ENCODE data around the gene TAPT1. TPM values are rescaled to one million over a fixed set of nuclear protein-coding genes. Genes with fewer than 3 reads are reported as not detected.
A peak's percentile ranks its signal among the peaks of the same experiment; 100 is the strongest.
"Not testable (repeated sequence)": the region's sequence is repeated elsewhere in the genome, so short reads cannot be mapped to it uniquely, and the experiment has no call there.

TAPT1 gene
- total RNA-seq, 2 donors from 2014 or later, result 36.8 to 37.9 TPM

DNA sequence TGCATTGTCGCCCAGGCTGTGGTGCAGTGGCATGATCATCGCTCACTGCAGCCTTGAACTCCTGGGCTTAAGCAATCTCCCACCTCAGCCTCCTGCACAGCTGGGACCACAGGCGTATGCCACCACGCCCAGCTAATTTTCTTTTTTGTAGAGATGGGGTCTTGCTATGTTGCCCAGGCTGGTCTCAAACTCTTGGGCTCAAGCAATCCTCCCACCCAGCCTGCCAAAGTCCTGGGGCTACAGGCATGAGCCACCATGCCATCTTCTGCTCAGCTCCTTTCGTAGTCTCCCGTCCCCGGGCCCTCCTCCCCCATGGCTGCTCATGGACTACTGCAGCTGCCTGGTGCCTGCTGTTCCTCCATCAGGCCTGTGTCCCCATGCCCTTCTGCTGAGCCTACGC lies 58.1 kb downstream of the TAPT1 start:
- Mint-ChIP-seq H3K27ac (no peak overlapping the region), H3K4me3 (no peak overlapping the region), H3K27me3 (no peaks in the 10 kb centered on the region), H3K9me3 (no peaks in the 10 kb centered on the region), H3K36me3 (peaks cover 19% of the 10 kb centered on the region), H3K4me1 (ENCODE audit: low read depth in 2 of 2) (peaks cover 0 to 7% of the 10 kb centered on the region in 2 donors)
- no peak for ATAC-seq
- no peak for DNase-seq (ENCODE audit: low spot score)

DNA sequence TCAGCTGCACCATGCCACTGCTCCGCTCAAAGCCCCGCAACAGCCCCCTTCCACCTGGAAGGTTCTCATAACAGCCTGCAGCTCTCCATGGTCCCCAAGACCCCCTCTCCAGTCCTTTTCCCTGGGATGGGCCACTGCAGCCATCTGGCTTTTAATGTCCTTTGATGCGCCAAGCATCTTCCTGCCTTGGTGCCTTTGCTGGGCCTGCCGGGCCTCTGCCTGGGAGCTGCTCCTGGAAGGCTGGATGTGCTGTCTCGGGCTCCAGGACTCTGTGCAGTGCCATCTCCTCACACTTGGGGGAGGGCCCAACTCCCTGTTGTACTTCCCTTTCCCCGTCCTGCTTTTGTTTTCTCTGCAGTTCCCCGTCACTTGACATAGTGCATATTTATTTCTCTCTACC lies 60.3 kb downstream of the TAPT1 start:
- H3K36me3 Mint-ChIP-seq, result peaks cover 24% of the 10 kb centered on the region
- DNase-seq (ENCODE audit: low spot score), result no peak
- no peaks in the 10 kb centered on the region for H3K27me3 Mint-ChIP-seq
- no peaks in the 10 kb centered on the region for H3K9me3 Mint-ChIP-seq
- H3K4me3 Mint-ChIP-seq, result no peak overlapping the region
- H3K27ac Mint-ChIP-seq, result no peak overlapping the region
- peaks cover 6 to 12% of the 10 kb centered on the region in 2 donors for H3K4me1 Mint-ChIP-seq (ENCODE audit: low read depth in 2 of 2)
- ATAC-seq, result no peak

DNA sequence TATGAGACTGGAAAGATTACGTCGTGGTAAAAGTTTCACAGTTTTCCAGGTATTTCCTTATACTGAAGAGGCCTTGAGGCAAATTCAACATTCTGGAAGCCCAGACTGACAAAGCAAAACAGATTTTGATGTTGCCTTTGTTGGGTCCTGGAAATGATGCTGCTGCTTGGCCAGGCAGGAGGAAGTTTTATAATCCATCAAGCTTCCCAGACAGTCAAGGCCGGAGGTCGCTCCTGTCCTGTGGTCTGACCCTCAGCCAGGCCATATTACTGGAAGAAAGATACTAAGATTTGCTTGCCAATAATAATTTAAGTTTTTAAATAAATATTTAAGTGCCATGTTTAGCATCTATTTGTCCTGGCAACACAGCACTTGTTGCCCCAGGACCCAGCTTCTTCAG lies 63.4 kb downstream of the TAPT1 start:
- no peaks in the 10 kb centered on the region for H3K9me3 Mint-ChIP-seq
- H3K36me3 Mint-ChIP-seq, result peaks cover 24% of the 10 kb centered on the region
- no peak for ATAC-seq
- no peak overlapping the region for H3K4me3 Mint-ChIP-seq
- peaks cover 6 to 10% of the 10 kb centered on the region in 2 donors for H3K4me1 Mint-ChIP-seq (ENCODE audit: low read depth in 2 of 2)
- H3K27ac Mint-ChIP-seq, result no peak overlapping the region
- no peaks in the 10 kb centered on the region for H3K27me3 Mint-ChIP-seq
- no peak for DNase-seq (ENCODE audit: low spot score)

DNA sequence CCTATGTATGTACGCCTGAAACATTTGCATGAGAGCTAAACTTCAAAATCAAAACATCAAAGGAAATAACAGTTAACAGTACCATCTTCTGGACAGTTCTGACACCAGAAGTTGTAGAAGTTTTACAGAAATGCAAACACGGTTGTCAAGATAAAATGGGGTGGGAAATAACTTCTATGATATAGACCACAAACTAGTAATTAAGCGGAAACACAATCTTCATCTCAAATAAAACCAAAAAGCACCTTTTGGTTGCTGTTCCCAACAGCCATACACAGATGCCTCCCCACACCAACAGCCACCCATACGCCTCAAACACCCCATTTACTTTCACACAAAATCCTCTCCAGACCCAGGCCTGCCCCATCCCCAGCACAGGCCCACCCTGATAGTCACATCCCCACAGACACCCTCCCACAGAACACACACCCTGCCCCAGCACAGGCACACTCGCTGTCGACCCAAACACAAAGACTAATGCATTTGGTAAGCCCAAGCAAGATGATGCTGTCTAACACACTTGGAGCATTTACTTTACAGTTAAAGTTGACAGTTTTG lies 64.3 kb downstream of the TAPT1 start:
- Mint-ChIP-seq H3K27me3 (no peaks in the 10 kb centered on the region), H3K27ac (no peak overlapping the region), H3K4me1 (ENCODE audit: low read depth in 2 of 2) (peaks cover 6 to 10% of the 10 kb centered on the region in 2 donors), H3K4me3 (no peak overlapping the region), H3K36me3 (peaks cover 24% of the 10 kb centered on the region), H3K9me3 (no peaks in the 10 kb centered on the region)
- ATAC-seq (peak in 1 of 2 donors; percentile 52), DNase-seq (ENCODE audit: low spot score) (no peak)

DNA sequence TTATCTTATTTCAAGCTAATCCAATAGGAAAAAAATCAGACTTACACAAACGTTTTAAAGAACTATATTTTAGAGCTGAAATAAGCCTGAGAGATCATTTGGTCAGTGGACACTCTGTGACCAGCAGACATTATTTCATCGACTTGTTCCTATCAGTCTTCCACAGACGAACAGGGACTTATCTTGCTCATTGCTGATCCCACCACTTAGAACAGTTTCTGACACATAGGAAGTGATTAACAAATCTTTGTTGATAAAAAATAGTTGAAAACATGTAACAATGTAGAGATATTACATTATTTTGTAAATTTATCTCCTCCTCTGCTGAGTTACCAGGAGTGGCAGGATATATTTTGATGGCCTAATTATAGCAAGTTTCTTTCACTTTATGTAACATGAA lies 65.8 kb downstream of the TAPT1 start:
- DNase-seq (ENCODE audit: low spot score) (no peak), ATAC-seq (no peak)
- Mint-ChIP-seq H3K9me3 (no peaks in the 10 kb centered on the region), H3K27ac (no peak overlapping the region), H3K4me1 (ENCODE audit: low read depth in 2 of 2) (peaks cover 6 to 10% of the 10 kb centered on the region in 2 donors), H3K4me3 (no peak overlapping the region), H3K36me3 (peaks cover 12% of the 10 kb centered on the region), H3K27me3 (no peaks in the 10 kb centered on the region)

DNA sequence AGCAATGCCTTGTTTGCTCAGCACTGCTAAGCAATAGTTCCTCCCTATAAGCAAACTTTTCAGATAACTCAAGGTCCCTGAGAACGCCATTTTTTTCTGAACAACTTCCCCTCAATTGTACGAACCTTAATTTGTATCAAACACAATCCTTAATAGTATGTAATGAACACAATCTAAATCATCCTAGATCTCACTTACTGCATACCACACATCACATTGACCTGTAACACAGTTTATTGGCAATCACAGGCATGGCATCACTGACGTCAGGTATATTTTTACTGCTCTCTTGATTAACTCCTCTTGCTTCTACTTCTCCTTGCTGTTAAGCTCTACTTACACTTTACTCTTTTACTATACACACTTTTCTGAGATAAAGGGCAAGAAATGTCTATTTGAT lies 67.0 kb downstream of the TAPT1 start:
- Mint-ChIP-seq H3K4me3 (no peak overlapping the region), H3K9me3 (no peaks in the 10 kb centered on the region), H3K27me3 (no peaks in the 10 kb centered on the region), H3K36me3 (peaks cover 5% of the 10 kb centered on the region), H3K4me1 (ENCODE audit: low read depth in 2 of 2) (peaks cover 6 to 10% of the 10 kb centered on the region in 2 donors), H3K27ac (no peak overlapping the region)
- DNase-seq (ENCODE audit: low spot score) (no peak), ATAC-seq (no peak)

DNA sequence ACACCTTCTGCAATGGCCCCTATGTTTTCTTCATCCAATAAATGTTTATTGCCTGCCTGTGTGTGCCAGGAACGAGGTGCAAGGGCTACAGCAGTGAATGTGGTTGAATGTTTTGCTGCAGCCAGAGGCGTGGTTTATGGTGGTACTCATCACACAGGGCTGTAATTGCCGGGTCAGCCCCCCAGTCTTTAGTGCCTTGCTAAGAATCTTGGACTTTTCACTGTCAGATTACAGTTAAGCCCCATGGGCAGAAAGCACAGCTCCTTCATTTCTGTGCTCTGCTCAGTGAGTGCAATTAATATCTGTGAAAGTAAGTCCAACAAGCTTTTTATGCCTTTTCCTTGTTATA lies 67.8 kb downstream of the TAPT1 start:
- Mint-ChIP-seq H3K9me3 (no peaks in the 10 kb centered on the region), H3K27me3 (no peaks in the 10 kb centered on the region), H3K4me3 (no peak overlapping the region), H3K36me3 (peaks cover 5% of the 10 kb centered on the region), H3K27ac (peak overlapping the region in 1 of 2 donors; percentile 14), H3K4me1 (ENCODE audit: low read depth in 2 of 2) (peaks cover 6 to 10% of the 10 kb centered on the region in 2 donors)
- DNase-seq (ENCODE audit: low spot score), result no peak
- ATAC-seq, result no peak

DNA sequence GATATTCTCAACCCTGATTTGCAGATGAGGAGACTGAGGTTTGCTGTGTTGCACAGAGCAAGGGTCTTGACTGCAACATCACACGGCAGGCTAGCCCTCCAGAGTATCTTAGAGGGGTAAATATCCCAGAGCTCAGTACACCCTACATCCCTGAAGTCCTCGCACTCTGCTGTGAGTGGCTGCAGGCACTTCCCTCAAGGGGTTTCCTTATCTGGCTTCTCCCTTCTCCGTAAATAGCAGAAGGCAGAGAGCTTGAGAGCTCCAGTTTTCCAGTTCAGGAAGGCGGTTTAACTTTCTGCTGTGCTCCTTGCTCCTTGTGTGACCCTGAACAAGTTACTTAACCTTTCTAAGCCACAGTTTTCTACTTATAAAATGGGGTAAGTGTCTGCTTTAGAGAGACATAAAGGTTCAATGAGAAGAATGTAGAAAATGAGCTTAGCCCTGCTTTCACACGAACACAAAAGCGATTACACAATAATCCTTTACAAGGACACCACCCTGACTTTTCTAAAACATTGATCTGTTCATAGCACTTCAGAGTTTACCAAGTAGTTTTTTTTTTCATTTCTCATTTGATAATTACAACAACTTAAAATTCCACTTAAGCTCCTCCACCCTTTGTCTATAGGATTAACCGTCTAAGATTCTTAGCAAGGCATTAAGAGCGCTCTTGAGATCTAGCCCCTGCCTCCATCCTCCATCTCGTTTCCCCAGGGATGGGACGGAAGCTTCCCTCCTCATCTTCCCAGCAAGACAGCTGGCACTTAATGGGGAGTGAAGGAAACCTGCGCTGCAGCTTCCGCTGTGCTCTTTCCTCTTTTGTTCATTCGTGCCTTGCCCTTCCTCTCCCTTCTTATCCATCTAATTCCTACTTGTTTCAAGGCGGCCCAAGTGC lies 68.4 kb downstream of the TAPT1 start:
- H3K27me3 Mint-ChIP-seq, result no peaks in the 10 kb centered on the region
- H3K4me1 Mint-ChIP-seq (ENCODE audit: low read depth in 2 of 2), result peaks cover 6 to 10% of the 10 kb centered on the region in 2 donors
- no peaks in the 10 kb centered on the region for H3K9me3 Mint-ChIP-seq
- H3K4me3 Mint-ChIP-seq, result no peak overlapping the region
- DNase-seq (ENCODE audit: low spot score) (no peak), ATAC-seq (no peak)
- peak overlapping the region in 1 of 2 donors; percentile 14 for H3K27ac Mint-ChIP-seq
- H3K36me3 Mint-ChIP-seq, result peaks cover 5% of the 10 kb centered on the region

DNA sequence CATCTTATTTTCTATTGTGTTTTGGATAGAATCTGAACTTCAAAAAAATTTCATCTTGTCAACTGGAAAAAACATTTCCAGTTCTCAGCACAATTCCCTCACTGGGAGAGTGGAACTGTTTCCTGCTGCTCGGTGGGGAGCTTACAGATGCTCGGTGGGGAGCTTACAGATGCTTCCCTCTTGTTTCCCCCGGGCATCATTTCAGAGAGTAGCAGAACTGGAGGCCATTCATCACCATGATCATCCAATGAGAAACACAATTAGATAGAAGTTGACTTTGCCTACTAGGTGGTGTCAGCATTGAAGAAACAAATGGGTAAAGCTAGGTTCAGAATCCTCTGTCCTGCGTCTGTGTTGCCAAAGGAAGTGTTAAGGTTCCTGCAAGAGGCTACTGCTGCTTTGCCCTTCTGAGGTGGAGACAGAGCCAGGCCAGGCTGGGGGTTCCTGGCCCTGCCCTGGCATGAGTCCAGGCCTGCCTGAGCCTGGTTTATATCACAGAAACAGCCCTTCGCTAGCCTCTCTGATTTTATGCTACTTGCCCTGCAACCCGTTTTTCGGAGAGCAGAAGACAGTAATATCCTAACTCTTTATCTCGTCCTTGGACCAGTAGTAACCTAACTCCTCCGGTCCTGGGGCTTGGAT lies 70.6 kb downstream of the TAPT1 start:
- Mint-ChIP-seq H3K36me3 (no peaks in the 10 kb centered on the region), H3K9me3 (no peaks in the 10 kb centered on the region), H3K27me3 (no peaks in the 10 kb centered on the region), H3K27ac (no peak overlapping the region), H3K4me1 (ENCODE audit: low read depth in 2 of 2) (peaks cover 0 to 4% of the 10 kb centered on the region in 2 donors), H3K4me3 (no peak overlapping the region)
- ATAC-seq (no peak), DNase-seq (ENCODE audit: low spot score) (no peak)

DNA sequence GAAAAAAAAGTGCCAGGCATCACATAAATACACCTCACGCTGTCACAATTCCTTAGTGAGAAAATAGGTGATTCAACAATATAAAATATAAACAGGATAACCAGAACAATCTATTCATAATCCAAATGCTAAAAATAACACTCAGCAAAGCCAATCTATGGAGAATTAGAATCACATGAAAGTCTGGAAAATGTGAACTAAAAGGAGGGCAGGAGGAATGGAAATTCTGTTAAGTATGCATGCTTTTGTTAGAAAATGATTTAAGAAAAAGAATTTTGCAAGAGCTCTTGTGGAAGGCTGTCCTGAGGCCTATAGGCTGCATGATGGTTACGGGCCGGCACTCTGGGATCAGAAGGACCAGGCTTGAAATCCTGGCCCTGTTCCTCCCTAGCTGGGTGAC lies 71.8 kb downstream of the TAPT1 start:
- DNase-seq (ENCODE audit: low spot score), result no peak
- Mint-ChIP-seq H3K27ac (no peak overlapping the region), H3K36me3 (no peaks in the 10 kb centered on the region), H3K4me3 (no peak overlapping the region), H3K4me1 (ENCODE audit: low read depth in 2 of 2) (peaks cover 0 to 4% of the 10 kb centered on the region in 2 donors), H3K27me3 (no peaks in the 10 kb centered on the region), H3K9me3 (no peaks in the 10 kb centered on the region)
- no peak for ATAC-seq

DNA sequence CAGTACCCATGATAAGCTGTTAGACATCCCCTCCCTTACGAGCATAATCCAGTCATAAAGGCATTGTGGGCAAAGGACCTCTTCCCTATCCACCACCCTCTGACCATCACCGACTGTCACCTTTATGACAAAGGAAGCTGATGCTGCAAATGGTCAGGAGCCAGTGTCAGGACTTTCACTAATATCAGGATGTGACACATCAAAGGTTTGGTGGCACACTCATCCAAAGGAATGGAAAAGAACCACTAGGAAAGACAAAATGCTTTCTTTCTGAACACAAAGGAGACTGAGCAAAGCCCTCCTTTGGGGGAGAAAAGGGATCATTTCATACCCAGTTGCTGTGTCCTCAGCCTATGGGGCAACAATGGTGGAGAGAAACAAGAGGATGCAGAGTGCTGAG lies 75.6 kb downstream of the TAPT1 start:
- DNase-seq (ENCODE audit: low spot score), result no peak
- H3K4me3 Mint-ChIP-seq, result no peak overlapping the region
- no peaks in the 10 kb centered on the region for H3K27me3 Mint-ChIP-seq
- H3K36me3 Mint-ChIP-seq, result peaks cover under 1% of the 10 kb centered on the region
- H3K4me1 Mint-ChIP-seq (ENCODE audit: low read depth in 2 of 2), result no peaks in the 10 kb centered on the region
- H3K9me3 Mint-ChIP-seq, result peaks cover 4% of the 10 kb centered on the region
- H3K27ac Mint-ChIP-seq, result no peak overlapping the region
- no peak for ATAC-seq

DNA sequence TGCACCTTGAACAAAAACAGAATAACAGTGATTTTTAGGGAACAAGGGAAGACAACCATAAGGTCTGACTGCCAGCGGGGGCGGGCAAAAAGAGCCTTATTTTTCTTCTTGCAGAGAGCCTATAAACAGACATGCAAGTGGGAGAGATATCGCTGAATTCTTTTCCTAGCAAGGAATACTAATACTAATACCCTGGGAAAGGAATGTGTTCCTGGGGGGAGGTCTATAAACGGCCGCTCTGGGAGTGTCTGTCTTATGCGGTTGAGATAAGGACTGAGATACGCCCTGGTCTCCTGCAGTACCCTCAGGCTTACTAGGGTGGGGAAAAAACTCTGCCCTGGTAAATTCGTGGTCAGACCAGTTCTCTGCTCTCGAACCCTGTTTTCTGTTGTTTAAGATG lies 81.4 kb downstream of the TAPT1 start:
- H3K4me3 Mint-ChIP-seq; H3K4me1 Mint-ChIP-seq (ENCODE audit: low read depth in 2 of 2); ATAC-seq; H3K27me3 Mint-ChIP-seq; H3K9me3 Mint-ChIP-seq; DNase-seq (ENCODE audit: low spot score); H3K27ac Mint-ChIP-seq: not testable (repeated sequence)
- peaks cover 13% of the 10 kb centered on the region for H3K36me3 Mint-ChIP-seq

DNA sequence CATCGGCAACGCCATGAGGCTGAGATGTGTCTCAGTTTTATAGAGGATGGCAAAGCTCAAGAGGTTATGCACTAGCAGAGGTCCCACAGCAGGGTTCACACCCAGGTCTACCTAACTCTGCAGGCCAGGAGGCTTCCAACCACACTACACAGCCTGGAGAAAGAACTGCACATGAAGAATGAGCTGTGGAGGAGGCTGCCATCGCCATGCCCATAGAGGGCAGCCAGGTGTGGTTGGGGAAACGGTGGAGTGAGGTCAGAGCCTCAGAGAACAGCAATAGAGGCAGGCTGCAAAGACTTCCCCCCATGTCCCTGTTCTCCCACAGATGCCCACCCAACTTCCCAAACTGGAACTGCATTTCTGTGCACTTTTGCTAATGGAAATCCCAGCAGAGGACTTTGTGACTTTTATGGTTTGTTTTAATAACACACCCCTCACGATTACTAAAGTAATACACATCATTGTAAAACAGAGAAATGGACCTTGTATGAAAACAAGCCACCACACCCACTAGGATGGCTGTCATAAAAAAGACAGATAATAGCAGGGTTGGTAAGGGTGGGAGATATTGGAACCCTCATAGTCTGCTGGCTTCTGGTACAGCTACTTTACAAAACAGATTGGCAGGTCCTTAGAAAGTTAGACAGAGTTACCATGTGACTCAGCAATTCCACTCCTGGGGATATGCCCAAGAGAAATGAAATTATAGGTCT lies 83.5 kb downstream of the TAPT1 start:
- Mint-ChIP-seq H3K27ac (no peak overlapping the region), H3K4me1 (ENCODE audit: low read depth in 2 of 2) (peaks cover 0 to 4% of the 10 kb centered on the region in 2 donors), H3K4me3 (no peak overlapping the region), H3K27me3 (peaks cover 3 to 8% of the 10 kb centered on the region in 2 donors), H3K36me3 (peaks cover 13% of the 10 kb centered on the region), H3K9me3 (peaks cover 9% of the 10 kb centered on the region)
- DNase-seq (ENCODE audit: low spot score) (no peak), ATAC-seq (peak in 1 of 2 donors; percentile 43)

DNA sequence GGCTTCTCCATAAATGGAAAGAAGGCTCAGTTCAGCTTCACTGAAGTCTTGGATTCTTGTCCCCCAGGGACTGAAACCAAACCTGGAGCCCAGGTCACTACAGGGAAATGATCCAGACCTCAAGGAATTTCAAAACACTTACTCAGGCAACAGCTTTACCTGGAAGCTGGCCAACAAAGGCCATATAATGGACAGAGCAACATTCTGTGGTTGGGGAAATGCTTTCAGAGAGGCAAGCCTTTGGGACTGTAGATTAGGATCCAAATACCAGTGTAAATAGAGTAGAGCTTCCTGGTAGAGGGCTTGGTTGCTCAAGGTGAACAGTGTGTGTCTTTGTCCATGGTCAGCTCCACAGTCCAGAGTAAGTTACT lies 85.4 kb downstream of the TAPT1 start:
- H3K4me3 Mint-ChIP-seq, result no peak overlapping the region

More for the DNA sequence above, 85.4 kb downstream of the TAPT1 start:
- Mint-ChIP-seq H3K27ac (no peak overlapping the region), H3K36me3 (peaks cover 13% of the 10 kb centered on the region), H3K9me3 (peaks cover 7% of the 10 kb centered on the region), H3K4me1 (ENCODE audit: low read depth in 2 of 2) (peaks cover 0 to 4% of the 10 kb centered on the region in 2 donors), H3K27me3 (peaks cover 3 to 8% of the 10 kb centered on the region in 2 donors)
- no peak for ATAC-seq
- DNase-seq (ENCODE audit: low spot score), result no peak
